H1 (cell line): Measurements from ENCODE around the gene LRRC55. TPM values are rescaled to one million over a fixed set of nuclear protein-coding genes. Genes with fewer than 3 reads are reported as not detected.

Experiments
- CTCF ChIA-PET: fragments of 300-600 bp; sonication (Branson Sonifier 250); formaldehyde crosslinking; loops from one replicate; lab custom pipeline; 2021; ENCODE audit not compliant: partially characterized antibody; lab: Charles Lee
- POLR2A ChIA-PET: fragments of 300-600 bp; sonication (Branson Sonifier 250); formaldehyde crosslinking; loops from one replicate; lab custom pipeline; 2021; ENCODE audit warnings: inconsistent platforms; ENCODE audit not compliant: partially characterized antibody; lab: Charles Lee
- DNase-seq, 2 experiments: peaks; one replicate each; pipeline versions ENCODE4 v3.0.0 to v3.0.0-alpha.2; 2010 to 2022; ENCODE audit warnings: low spot score in 2 of 2, low read depth in 1 of 2, mixed read lengths in 1 of 2
- FAIRE-seq: peaks from 2 replicates; lab custom pipeline; 2011; peaks lifted over from hg19 to GRCh38; lab: Jason Lieb, UNC
- H2AFZ ChIP-seq: 2 replicates; pipeline ENCODE4 v1.8.1; 2012; ENCODE audit warnings: low read length, inconsistent platforms
- H2AK5ac ChIP-seq: 2 replicates; pipeline ENCODE4 v1.6.1; 2013; ENCODE audit warnings: low read depth, low read length
- H2BK120ac ChIP-seq: replicated peaks from 2 replicates; pipeline ENCODE3; 2013; ENCODE audit warnings: low read depth, low read length, inconsistent platforms
- H2BK12ac ChIP-seq: 2 replicates; pipeline ENCODE4 v1.6.1; 2013; ENCODE audit warnings: low read depth, low read length
- H2BK15ac ChIP-seq: 2 replicates; pipeline ENCODE4 v1.6.1; 2013; ENCODE audit warnings: low read length
- H2BK20ac ChIP-seq: 2 replicates; pipeline ENCODE4 v1.6.1; 2013; ENCODE audit warnings: low read length
- H2BK5ac ChIP-seq: 2 replicates; pipeline ENCODE4 v1.6.1; 2013; ENCODE audit warnings: low read depth, low read length
- H3K14ac ChIP-seq: 2 replicates; pipeline ENCODE4 v1.6.1; 2013; ENCODE audit warnings: inconsistent platforms; ENCODE audit not compliant: insufficient read length
- H3K18ac ChIP-seq: 2 replicates; pipeline ENCODE4 v1.6.1; 2013; ENCODE audit warnings: low read length; ENCODE audit errors: extremely low read depth
- H3K23ac ChIP-seq: 2 replicates; pipeline ENCODE4 v1.6.1; 2013; ENCODE audit warnings: inconsistent platforms; ENCODE audit not compliant: insufficient read length
- H3K23me2 ChIP-seq: 2 replicates; pipeline ENCODE4 v1.6.1; 2013; ENCODE audit warnings: low read depth, low read length
- H3K27ac ChIP-seq: 2 replicates; pipeline ENCODE4 v1.6.1; 2011; ENCODE audit warnings: low read depth, low read length, inconsistent platforms
- H3K27me3 ChIP-seq, 4 experiments: replicated peaks in 1 of 4; 1 replicate in 1 of 4; 2 replicates in 3 of 4; pipeline versions ENCODE4 v1.6.1 to v1.8.1; 2011 to 2013; ENCODE audit warnings: low read length in 3 of 4, mild to moderate bottlenecking in 3 of 4, inconsistent platforms in 2 of 4, mixed read lengths in 2 of 4, moderate library complexity in 1 of 4; ENCODE audit not compliant: control insufficient read depth in 3 of 4, insufficient read depth in 3 of 4; ENCODE audit errors: extremely low read depth in 1 of 4
- H3K36me3 ChIP-seq, 4 experiments: 2 replicates each; pipeline versions ENCODE4 v1.6.1 to v1.8.1; 2011 to 2013; ENCODE audit warnings: mild to moderate bottlenecking in 4 of 4, low read length in 3 of 4, moderate library complexity in 2 of 4, control low read depth in 1 of 4, inconsistent platforms in 1 of 4; ENCODE audit not compliant: insufficient read depth in 4 of 4, control insufficient read depth in 2 of 4
- H3K4ac ChIP-seq: replicated peaks from 2 replicates; pipeline ENCODE3; 2013; ENCODE audit warnings: low read length, low read depth, mixed read lengths, inconsistent platforms; ENCODE audit not compliant: insufficient read length
- H3K4me1 ChIP-seq, 4 experiments: replicated peaks in 1 of 4; 1 replicate in 1 of 4; 2 replicates in 3 of 4; pipeline versions ENCODE4 v1.6.1 to v1.8.1; 2011 to 2013; ENCODE audit warnings: low read length in 3 of 4, inconsistent platforms in 2 of 4, mixed read lengths in 1 of 4; ENCODE audit not compliant: insufficient read depth in 4 of 4, control insufficient read depth in 3 of 4
- H3K4me2 ChIP-seq, 2 experiments: 2 replicates each; pipeline versions ENCODE4 v1.6.1 to v1.8.1; 2011 to 2013; ENCODE audit warnings: low read depth in 2 of 2, low read length in 2 of 2, control low read depth in 1 of 2, inconsistent platforms in 1 of 2, mild to moderate bottlenecking in 1 of 2; ENCODE audit not compliant: insufficient read depth in 1 of 2
- H3K4me3 ChIP-seq, 4 experiments: fragments of 200-600, 300-600 bp in 1 of 4; sonication (generic), shearing (Covaris generic), sonication (Bioruptor Twin) in 1 of 4; 2 replicates each; pipeline versions ENCODE4 v1.5.1 to v1.8.1; 2011 to 2016; ENCODE audit warnings: low read length in 4 of 4, low read depth in 3 of 4, control low read depth in 2 of 4, inconsistent platforms in 2 of 4, mild to moderate bottlenecking in 2 of 4, mixed read lengths in 1 of 4, moderate library complexity in 1 of 4; ENCODE audit not compliant: insufficient read depth in 2 of 4; ENCODE audit errors: extremely low read depth in 1 of 4
- H3K56ac ChIP-seq: replicated peaks from 2 replicates; pipeline ENCODE3; 2013; ENCODE audit warnings: low read depth, mild to moderate bottlenecking, mixed read lengths, low read length, inconsistent platforms; ENCODE audit not compliant: insufficient read length
- H3K79me1 ChIP-seq: 2 replicates; pipeline ENCODE4 v1.6.1; 2013; ENCODE audit warnings: low read depth, low read length, control low read depth
- H3K79me2 ChIP-seq, 2 experiments: 2 replicates each; pipeline versions ENCODE4 v1.6.1 to v1.8.1; 2012 to 2013; ENCODE audit warnings: low read length in 2 of 2, mild to moderate bottlenecking in 2 of 2, inconsistent platforms in 1 of 2; ENCODE audit not compliant: insufficient read depth in 2 of 2, control insufficient read depth in 1 of 2
- H3K9ac ChIP-seq, 4 experiments: replicated peaks in 1 of 4; 1 replicate in 1 of 4; 2 replicates in 3 of 4; pipeline versions ENCODE4 v1.6.1 to v1.8.1; 2011 to 2013; ENCODE audit warnings: low read depth in 3 of 4, low read length in 3 of 4, control low read depth in 2 of 4, mild to moderate bottlenecking in 2 of 4, moderate library complexity in 2 of 4, inconsistent platforms in 1 of 4; ENCODE audit errors: extremely low read depth in 1 of 4
- H3K9me3 ChIP-seq, 2 experiments: 2 replicates each; pipeline versions ENCODE4 v1.6.1 to v1.8.1; 2012 to 2013; ENCODE audit warnings: mild to moderate bottlenecking in 2 of 2, moderate library complexity in 2 of 2, control low read depth in 1 of 2, inconsistent platforms in 1 of 2, low read depth in 1 of 2, low read length in 1 of 2, mixed read lengths in 1 of 2; ENCODE audit not compliant: insufficient read depth in 2 of 2
- H4K20me1 ChIP-seq, 2 experiments: replicated peaks in 1 of 2; 2 replicates each; pipeline versions ENCODE3 to v1.8.1; 2011 to 2013; ENCODE audit warnings: inconsistent platforms in 2 of 2, low read length in 2 of 2, mild to moderate bottlenecking in 1 of 2; ENCODE audit not compliant: insufficient read depth in 2 of 2, control insufficient read depth in 1 of 2
- H4K5ac ChIP-seq: 2 replicates; pipeline ENCODE4 v1.6.1; 2013; ENCODE audit warnings: low read length, low read depth, mixed read lengths, inconsistent platforms; ENCODE audit not compliant: insufficient read length
- H4K8ac ChIP-seq: 2 replicates; pipeline ENCODE4 v1.8.0; 2013; ENCODE audit warnings: mild to moderate bottlenecking, moderate library complexity, low read length, inconsistent platforms; ENCODE audit not compliant: insufficient read depth; ENCODE audit errors: extremely low read depth
- H4K91ac ChIP-seq: replicated peaks from 2 replicates; pipeline ENCODE3; 2013; ENCODE audit warnings: low read length, mixed read lengths, inconsistent platforms; ENCODE audit not compliant: insufficient read length
- ASH2L ChIP-seq: fragments of 200-600, 300-600 bp; sonication (generic); IDR thresholded peaks from one replicate; pipeline ENCODE4 v1.7.1; 2017; ENCODE audit warnings: low read length
- BCL11A ChIP-seq, 2 experiments: IDR thresholded peaks; one replicate each; pipeline ENCODE4 v1.6.1; 2011; ENCODE audit warnings: low read depth in 2 of 2, low read length in 2 of 2, mild to moderate bottlenecking in 2 of 2
- CEBPB ChIP-seq: IDR thresholded peaks from 2 replicates; pipeline ENCODE4 v1.6.1; 2012; ENCODE audit warnings: low read depth, low read length
- EZH2 ChIP-seq: fragments of 200-600 bp; sonication (generic); IDR thresholded peaks from 2 replicates; pipeline ENCODE4 v1.7.1; 2012; ENCODE audit warnings: low read depth, mild to moderate bottlenecking, moderate library complexity, low read length, inconsistent platforms; ENCODE audit not compliant: severe bottlenecking
- FOSL1 ChIP-seq: IDR thresholded peaks from 2 replicates; pipeline ENCODE4 v1.6.1; 2011; ENCODE audit warnings: mild to moderate bottlenecking, low read depth, low read length, moderate library complexity; ENCODE audit not compliant: insufficient read depth
- KDM5A ChIP-seq: fragments of 200-600 bp; IDR thresholded peaks from 2 replicates; pipeline ENCODE4 v1.7.1; 2012; ENCODE audit warnings: mild to moderate bottlenecking, low read length, inconsistent platforms, mixed read lengths
- PHF8 ChIP-seq: fragments of 200-600 bp; sonication (generic); conservative IDR thresholded peaks from 2 replicates; pipeline ENCODE4 v1.7.1; 2012; ENCODE audit warnings: low read depth, mild to moderate bottlenecking, inconsistent platforms, low read length, moderate library complexity
- RAD21 ChIP-seq, 2 experiments: IDR thresholded peaks in 1 of 2; conservative IDR thresholded peaks in 1 of 2; 2 replicates each; pipeline ENCODE4 v1.6.1; 2011; ENCODE audit warnings: low read depth in 2 of 2, low read length in 2 of 2, improper control_type of control experiment in 1 of 2, inconsistent platforms in 1 of 2, mild to moderate bottlenecking in 1 of 2, moderate library complexity in 1 of 2
- SIX5 ChIP-seq: IDR thresholded peaks from 2 replicates; pipeline ENCODE4 v1.6.1; 2011; ENCODE audit warnings: mild to moderate bottlenecking, low read depth, low read length
- SRF ChIP-seq: IDR thresholded peaks from 2 replicates; pipeline ENCODE4 v1.6.1; 2011; ENCODE audit warnings: mild to moderate bottlenecking, low read depth, low read length, moderate library complexity
- SUZ12 ChIP-seq: fragments of 200-600 bp; sonication (generic); IDR thresholded peaks from 2 replicates; pipeline ENCODE4 v1.6.1; 2012; ENCODE audit warnings: mild to moderate bottlenecking, inconsistent platforms, low read length, moderate library complexity, mixed read lengths
- TBP ChIP-seq: IDR thresholded peaks from 2 replicates; pipeline ENCODE4 v1.6.1; 2011; ENCODE audit warnings: low read depth, low read length, improper control_type of control experiment
- TEAD4 ChIP-seq: IDR thresholded peaks from 2 replicates; pipeline ENCODE4 v1.6.1; 2012; ENCODE audit warnings: low read depth, low read length, inconsistent platforms, mixed read lengths
- WGBS, 2 experiments: shearing (Covaris generic) in 1 of 2; methylation state at CpG; one replicate each; pipeline versions ENCODE4 v1.1.6 to v1.1.7; 2013 to 2015; ENCODE audit warnings: low lambda C conversion rate in 2 of 2, mixed read lengths in 2 of 2, inconsistent platforms in 1 of 2, low coverage in 1 of 2, missing lambda C conversion rate in 1 of 2; ENCODE audit not compliant: insufficient replicate concordance in 2 of 2, insufficient coverage in 1 of 2, insufficient read length in 1 of 2; ENCODE audit errors: extremely low coverage in 1 of 2, missing lambda C conversion rate in 1 of 2; 5-methylcytosine and 5-hydroxymethylcytosine counted together
- polyA plus RNA-seq, 7 experiments: library from polyadenylated mRNA; depleted of rRNA in 3 of 7; stranded (reverse) in 5 of 7; unstranded in 2 of 7; fragments of >200 nt in 5 of 7; fragments of 200-250 nt in 2 of 7; gene quantifications; 1 replicate in 5 of 7; 2 replicates in 1 of 7; 4 replicates in 1 of 7; pipeline versions ENCODE4 v1.2.1 to v1.2.3, GENCODE V29; 2011 to 2013; ENCODE audit warnings: missing spikeins in 2 of 7, mixed read lengths in 2 of 7
- total RNA-seq: library from RNA; stranded (reverse); fragmentation: NEBNext Ultra II Directional; extraction: Animal tissue kit (Norgen Biotek cat#: 25700); gene quantifications from 2 replicates; pipeline ENCODE4 v1.2.1, GENCODE V29; 2021

The LRRC55 gene
- total and polyA plus RNA-seq, 2 of the 8 experiments (the other 6 are each of a cell fraction or from before 2014, with no cell fraction given) = 0.62 to 1.1 TPM

- H3K23me2 ChIP-seq = no peaks in the 10 kb centered on the region
- no peak overlapping the region for H2BK15ac ChIP-seq
- H4K91ac ChIP-seq = no peak overlapping the region
- no peak overlapping the region for H2BK12ac ChIP-seq
- H3K79me2 ChIP-seq = no peaks in the 10 kb centered on the region
- FAIRE-seq = no peak
- TF ChIP-seq TBP (no peak), SRF (no peak), KDM5A (no peak), SUZ12 (no peak), TEAD4 (no peak), EZH2 (no peak), FOSL1 (no peak), SIX5 (no peak), PHF8 (no peak), BCL11A (IDR thresholded peaks at IDR 0.05; ENCODE audit: low read depth in 2 of 2, low read length in 2 of 2) (no peak), RAD21 (IDR thresholded peaks at IDR 0.05 in 1 of 2, conservative IDR thresholded peaks at IDR 0.05 in 1 of 2; ENCODE audit: low read depth in 2 of 2, low read length in 2 of 2) (no peak), ASH2L (no peak), CEBPB (no peak)
- TF ChIP-seq, all 59 proteins: peak for 0
- no peaks in the 10 kb centered on the region for H3K79me1 ChIP-seq
- H2AFZ ChIP-seq = no peak overlapping the region
- WGBS, 2 experiments = 100% methylated on average over 1 of the region's 1 CpG; no CpG with 5 or more reads in 1 of the 2 experiments
- H3K4ac ChIP-seq = no peak overlapping the region
- no peak overlapping the region for H2BK20ac ChIP-seq
- POLR2A ChIA-PET = interaction anchor here (1.0 kb wide), 1 partner anchor 190 kb away, joined by 3 read pairs; no protein-coding TSS in a partner anchor
- no peak overlapping the region for H3K23ac ChIP-seq
- no peaks in the 10 kb centered on the region for H3K4me1 ChIP-seq
- H3K27ac ChIP-seq = no peak overlapping the region
- CTCF ChIA-PET = interaction anchor here (0.7 to 28.1 kb wide), 5 partner anchors 9 to 292 kb away, joined by 4 to 942 read pairs (median 5); partner anchors contain the start of gene APLNR
- no peak overlapping the region for H2BK120ac ChIP-seq
- no peak overlapping the region for H3K4me2 ChIP-seq
- no peak for DNase-seq
- no peak overlapping the region for H2BK5ac ChIP-seq
- H3K56ac ChIP-seq = no peak overlapping the region
- H3K14ac ChIP-seq = no peak overlapping the region
- no peak overlapping the region for H2AK5ac ChIP-seq
- no peak overlapping the region for H3K18ac ChIP-seq
- no peaks in the 10 kb centered on the region for H4K20me1 ChIP-seq
- no peaks in the 10 kb centered on the region for H3K27me3 ChIP-seq
- H3K9me3 ChIP-seq = no peaks in the 10 kb centered on the region
- H3K4me3 ChIP-seq = no peak overlapping the region
- H4K5ac ChIP-seq = no peak overlapping the region
- no peaks in the 10 kb centered on the region for H3K36me3 ChIP-seq
- H4K8ac ChIP-seq = no peak overlapping the region
- no peak overlapping the region; a peak in 1 of 7 replicates for H3K9ac ChIP-seq
These were observed 47.5 kb upstream of the LRRC55 start for GRCh38 chr11:57134284-57134683.
